BLaER1 (cell line): ENCODE data around the gene FAT2.

ENCODE experiments used
- H3K27ac ChIP-seq: shearing (Covaris generic); formaldehyde crosslinking; 2 replicates; pipeline ENCODE4 v1.8.1; 2022
- H3K27me3 ChIP-seq: shearing (Covaris generic); formaldehyde crosslinking; 2 replicates; pipeline ENCODE4 v1.8.1; 2022
- H3K36me3 ChIP-seq: shearing (Covaris generic); formaldehyde crosslinking; 2 replicates; pipeline ENCODE4 v1.8.1; 2022
- H3K4me1 ChIP-seq: shearing (Covaris generic); formaldehyde crosslinking; 2 replicates; pipeline ENCODE4 v1.8.1; 2022
- H3K4me2 ChIP-seq: shearing (Covaris generic); formaldehyde crosslinking; 2 replicates; pipeline ENCODE4 v1.8.1; 2022
- H3K4me3 ChIP-seq: shearing (Covaris generic); formaldehyde crosslinking; 2 replicates; pipeline ENCODE4 v1.8.1; 2022
- H3K9ac ChIP-seq: shearing (Covaris generic); formaldehyde crosslinking; 2 replicates; pipeline ENCODE4 v1.8.1; 2022
- H3K9me3 ChIP-seq: shearing (Covaris generic); formaldehyde crosslinking; 2 replicates; pipeline ENCODE4 v1.8.1; 2022
- H4K20me1 ChIP-seq: shearing (Covaris generic); formaldehyde crosslinking; 2 replicates; pipeline ENCODE4 v1.8.1; 2022
- Cebpa-rat ChIP-seq: shearing (Covaris generic); IDR thresholded peaks from 2 replicates; pipeline ENCODE4 v1.8.1; 2022

The FAT2 gene

DNA sequence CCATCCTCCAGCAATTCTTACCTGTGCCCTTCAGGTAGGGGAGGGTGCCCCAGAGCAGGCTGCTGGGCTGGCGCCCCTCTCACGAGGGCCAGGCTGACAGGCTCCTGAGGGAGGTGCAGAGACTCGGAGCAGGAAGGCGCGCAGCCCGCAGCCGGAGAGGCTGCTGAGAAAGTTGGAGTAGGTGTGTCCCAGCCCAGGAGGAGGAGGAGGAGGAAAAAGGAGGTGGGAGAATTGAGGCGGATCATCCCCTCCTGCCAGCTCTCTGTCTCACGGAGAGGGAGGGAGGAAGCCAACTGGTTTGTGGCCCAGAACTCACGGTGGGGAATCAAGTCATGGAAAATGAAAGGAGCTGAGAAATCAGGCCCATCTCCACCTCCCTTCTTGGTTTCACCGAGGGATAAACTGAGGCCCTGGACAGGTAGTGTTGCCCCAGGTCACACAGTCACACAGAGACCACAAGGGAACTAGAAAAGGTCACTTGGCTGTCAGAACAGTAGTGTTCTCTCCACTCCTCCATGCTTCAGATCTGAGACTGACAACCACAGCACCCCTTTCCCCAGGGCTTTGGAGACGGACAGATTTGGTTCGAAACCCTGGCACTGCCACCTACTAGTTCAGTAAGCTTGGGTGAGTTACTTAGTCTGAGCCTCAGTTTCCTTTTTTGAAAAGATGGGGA lies at the start of gene FAT2:
TSS of gene FAT2 (minus strand) at position 188 of the 676 bp plus-strand sequence. CDS start 22,400 bp downstream, outside the sequence.
- no peaks in the 10 kb centered on the region for H3K36me3 ChIP-seq
- H3K27me3 ChIP-seq = no peaks in the 10 kb centered on the region
- no peak for TF ChIP-seq Cebpa-rat
- no peak within 1 kb of the TSS for H3K27ac ChIP-seq
- peaks cover 11% of the 10 kb centered on the region for H3K4me1 ChIP-seq
- H3K4me3 ChIP-seq = no peak within 1 kb of the TSS
- no peak within 1 kb of the TSS for H3K9ac ChIP-seq
- H4K20me1 ChIP-seq = no peaks in the 10 kb centered on the region
- H3K9me3 ChIP-seq = no peaks in the 10 kb centered on the region
- H3K4me2 ChIP-seq = no peak within 1 kb of the TSS

DNA sequence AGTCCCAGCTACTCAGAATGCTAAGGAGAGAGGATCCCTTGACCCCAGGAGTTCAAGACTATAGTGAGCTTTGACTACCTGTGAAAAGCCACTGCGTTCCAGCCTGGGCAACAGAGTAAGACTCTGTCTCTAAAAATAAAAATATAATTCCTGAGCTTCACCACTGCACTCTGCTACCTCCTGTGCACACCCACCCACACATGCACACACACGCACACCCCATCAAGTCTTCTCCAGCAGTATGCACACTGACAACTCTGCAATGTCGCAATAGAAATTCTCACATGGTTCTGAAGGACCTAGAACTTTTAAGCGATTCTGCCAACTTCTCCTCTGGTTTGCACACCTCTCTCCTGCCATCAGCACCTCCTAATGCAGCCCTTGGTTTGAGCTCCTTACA lies 47.5 kb upstream of the FAT2 start:
- no peaks in the 10 kb centered on the region for H3K9me3 ChIP-seq
- H3K4me1 ChIP-seq = peaks cover 17% of the 10 kb centered on the region
- H3K27me3 ChIP-seq = no peaks in the 10 kb centered on the region
- no peak for TF ChIP-seq Cebpa-rat
- no peaks in the 10 kb centered on the region for H4K20me1 ChIP-seq
- H3K36me3 ChIP-seq = no peaks in the 10 kb centered on the region
- H3K27ac ChIP-seq = no peak overlapping the region
- H3K9ac ChIP-seq = no peak overlapping the region
- no peak overlapping the region for H3K4me3 ChIP-seq
- no peak overlapping the region for H3K4me2 ChIP-seq

DNA sequence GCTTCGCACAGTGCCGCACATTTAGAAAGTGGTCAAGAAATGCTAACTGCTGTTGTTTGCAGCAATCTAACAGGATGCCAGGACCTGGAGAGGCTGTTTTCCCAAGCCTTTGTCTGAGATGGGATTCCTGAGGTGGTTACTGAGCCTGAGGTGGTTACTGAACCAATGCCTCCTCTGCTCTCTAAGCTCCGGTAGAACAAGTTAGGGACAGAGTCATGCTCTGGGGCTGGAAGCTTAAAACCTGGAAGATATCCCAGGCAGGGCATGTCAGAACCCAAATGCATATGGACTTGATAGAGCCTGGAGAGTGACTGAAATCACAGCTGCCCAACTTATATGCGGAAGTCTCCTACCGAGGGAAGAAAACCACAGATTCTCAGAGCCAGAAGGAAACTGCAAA lies 46.5 kb upstream of the FAT2 start:
- Histone ChIP-seq H3K27ac (no peak overlapping the region), H3K36me3 (no peaks in the 10 kb centered on the region), H3K9me3 (no peaks in the 10 kb centered on the region), H3K4me3 (no peak overlapping the region), H4K20me1 (no peaks in the 10 kb centered on the region), H3K27me3 (no peaks in the 10 kb centered on the region), H3K4me1 (peaks cover 17% of the 10 kb centered on the region), H3K4me2 (no peak overlapping the region), H3K9ac (no peak overlapping the region)
- TF ChIP-seq Cebpa-rat = no peak

- no peaks in the 10 kb centered on the region for H3K27me3 ChIP-seq
- no peaks in the 10 kb centered on the region for H3K9me3 ChIP-seq
- no peak overlapping the region for H3K9ac ChIP-seq
- H3K4me1 ChIP-seq = no peaks in the 10 kb centered on the region
- H3K4me3 ChIP-seq = no peak overlapping the region
- H3K36me3 ChIP-seq = no peaks in the 10 kb centered on the region
- no peaks in the 10 kb centered on the region for H4K20me1 ChIP-seq
- TF ChIP-seq Cebpa-rat = no peak
- H3K27ac ChIP-seq = no peak overlapping the region
- no peak overlapping the region for H3K4me2 ChIP-seq
Observed at GRCh38 chr5:151633892-151634291, 42.8 kb upstream of the FAT2 start.

GRCh38 chr5:151632941-151633340 lies 41.8 kb upstream of the FAT2 start:
- H3K27ac ChIP-seq = no peak overlapping the region
- H3K9ac ChIP-seq = no peak overlapping the region
- H3K4me2 ChIP-seq = no peak overlapping the region
- H3K9me3 ChIP-seq = no peaks in the 10 kb centered on the region
- H3K4me1 ChIP-seq = no peaks in the 10 kb centered on the region
- no peaks in the 10 kb centered on the region for H4K20me1 ChIP-seq
- no peak overlapping the region for H3K4me3 ChIP-seq
- TF ChIP-seq Cebpa-rat = no peak
- H3K27me3 ChIP-seq = no peaks in the 10 kb centered on the region
- no peaks in the 10 kb centered on the region for H3K36me3 ChIP-seq

- Histone ChIP-seq H3K4me2 (no peak overlapping the region), H3K9me3 (no peaks in the 10 kb centered on the region), H3K27me3 (no peaks in the 10 kb centered on the region), H4K20me1 (no peaks in the 10 kb centered on the region), H3K36me3 (no peaks in the 10 kb centered on the region), H3K9ac (no peak overlapping the region), H3K4me1 (no peaks in the 10 kb centered on the region), H3K27ac (no peak overlapping the region), H3K4me3 (no peak overlapping the region)
- TF ChIP-seq Cebpa-rat = no peak
Observed at GRCh38 chr5:151632524-151632923, 41.4 kb upstream of the FAT2 start.

GRCh38 chr5:151631941-151632340 lies 40.8 kb upstream of the FAT2 start:
- no peaks in the 10 kb centered on the region for H3K27me3 ChIP-seq
- no peak overlapping the region for H3K9ac ChIP-seq
- H3K9me3 ChIP-seq = no peaks in the 10 kb centered on the region
- no peaks in the 10 kb centered on the region for H4K20me1 ChIP-seq
- H3K27ac ChIP-seq = no peak overlapping the region
- H3K4me3 ChIP-seq = no peak overlapping the region
- no peaks in the 10 kb centered on the region for H3K36me3 ChIP-seq
- TF ChIP-seq Cebpa-rat = no peak
- no peak overlapping the region for H3K4me2 ChIP-seq
- H3K4me1 ChIP-seq = no peaks in the 10 kb centered on the region

DNA sequence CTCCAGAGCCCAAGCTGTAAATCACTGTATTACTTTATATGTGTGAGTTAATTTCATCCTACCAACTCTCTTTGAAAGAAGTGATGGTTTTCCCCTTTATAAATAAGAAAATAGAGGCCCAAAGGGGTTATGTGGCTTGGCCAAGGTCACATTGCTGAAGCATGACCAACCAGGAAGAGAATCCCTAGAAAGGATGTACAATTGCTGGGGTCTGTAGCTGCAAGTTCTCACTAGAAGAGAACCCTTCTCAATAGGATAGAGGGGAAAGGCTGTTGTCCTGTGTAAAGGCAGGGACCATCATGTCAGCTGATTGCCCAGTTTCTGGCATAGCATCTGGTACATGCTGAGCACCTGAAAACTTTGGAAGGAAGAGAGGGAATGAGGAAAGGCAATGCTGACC lies 39.0 kb upstream of the FAT2 start:
- Histone ChIP-seq H3K4me1 (no peaks in the 10 kb centered on the region), H3K27ac (no peak overlapping the region), H3K9ac (no peak overlapping the region), H3K27me3 (no peaks in the 10 kb centered on the region), H4K20me1 (no peaks in the 10 kb centered on the region), H3K4me3 (no peak overlapping the region), H3K9me3 (no peaks in the 10 kb centered on the region), H3K36me3 (no peaks in the 10 kb centered on the region), H3K4me2 (no peak overlapping the region)
- TF ChIP-seq Cebpa-rat = no peak

GRCh38 chr5:151628112-151628823 lies 37.1 kb upstream of the FAT2 start:
- Histone ChIP-seq H3K27ac (no peak overlapping the region), H4K20me1 (no peaks in the 10 kb centered on the region), H3K9me3 (no peaks in the 10 kb centered on the region), H3K4me2 (no peak overlapping the region), H3K4me1 (no peaks in the 10 kb centered on the region), H3K36me3 (no peaks in the 10 kb centered on the region), H3K9ac (no peak overlapping the region), H3K27me3 (no peaks in the 10 kb centered on the region), H3K4me3 (no peak overlapping the region)
- TF ChIP-seq Cebpa-rat = no peak

DNA sequence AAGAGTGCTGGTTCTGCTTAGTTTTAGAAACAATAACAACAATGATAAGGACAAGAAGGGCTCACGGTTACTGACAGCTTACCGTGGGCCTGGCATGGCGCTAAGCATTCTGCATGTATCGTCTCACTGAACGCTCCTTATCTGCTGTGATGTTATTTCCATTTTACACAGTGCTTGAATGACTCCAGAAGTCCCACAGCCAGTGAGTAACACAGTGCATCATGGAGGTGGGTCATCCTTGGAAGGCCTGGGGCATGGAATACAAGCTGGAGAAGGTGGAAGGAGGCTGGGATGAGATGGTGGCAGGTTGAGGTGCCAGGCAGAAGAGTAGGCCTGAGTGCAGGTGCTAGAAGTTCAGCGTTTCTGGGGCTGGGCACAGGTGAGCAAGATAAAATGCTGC lies 36.5 kb upstream of the FAT2 start:
- Histone ChIP-seq H4K20me1 (no peaks in the 10 kb centered on the region), H3K4me1 (peaks cover 3% of the 10 kb centered on the region), H3K9ac (no peak overlapping the region), H3K27ac (no peak overlapping the region), H3K4me3 (no peak overlapping the region), H3K36me3 (no peaks in the 10 kb centered on the region), H3K27me3 (no peaks in the 10 kb centered on the region), H3K9me3 (no peaks in the 10 kb centered on the region), H3K4me2 (no peak overlapping the region)
- no peak for TF ChIP-seq Cebpa-rat
